Astrocyte (in vitro differentiated cells and primary cell): ENCODE data around the gene COL12A1. TPM values are rescaled to one million over a fixed set of nuclear protein-coding genes. Genes with fewer than 3 reads are reported as not detected.

Experiments
- DNase-seq: peaks from one replicate; pipeline ENCODE4 v3.0.0-alpha.2; 2010; ENCODE audit warnings: low read depth
- FAIRE-seq: peaks from 2 replicates; lab custom pipeline; 2011; peaks lifted over from hg19 to GRCh38; lab: Jason Lieb, UNC
- H2AFZ ChIP-seq: 2 replicates; pipeline ENCODE4 v1.6.0; 2012; ENCODE audit warnings: low read depth, low read length, inconsistent platforms
- H3K27ac ChIP-seq: 2 replicates; pipeline ENCODE4 v1.5.1; 2011; ENCODE audit warnings: low read depth, low read length, inconsistent platforms
- H3K27me3 ChIP-seq: 2 replicates; pipeline ENCODE4 v1.6.0; 2011; ENCODE audit warnings: low read length, inconsistent platforms; ENCODE audit not compliant: insufficient read depth
- H3K36me3 ChIP-seq: 2 replicates; pipeline ENCODE4 v1.5.1; 2011; ENCODE audit warnings: low read length, inconsistent platforms; ENCODE audit not compliant: insufficient read depth
- H3K4me1 ChIP-seq: 2 replicates; pipeline ENCODE4 v1.5.1; 2011; ENCODE audit warnings: low read length, inconsistent platforms; ENCODE audit not compliant: insufficient read depth
- H3K4me2 ChIP-seq: 2 replicates; pipeline ENCODE4 v1.6.0; 2012; ENCODE audit warnings: low read length, inconsistent platforms
- H3K4me3 ChIP-seq: 2 replicates; pipeline ENCODE4 v1.5.1; 2011; ENCODE audit warnings: low read depth, mild to moderate bottlenecking, low read length, inconsistent platforms; ENCODE audit not compliant: insufficient read depth
- H3K79me2 ChIP-seq: 2 replicates; pipeline ENCODE4 v1.6.0; 2012; ENCODE audit warnings: mild to moderate bottlenecking, low read length, inconsistent platforms; ENCODE audit not compliant: insufficient read depth
- H3K9ac ChIP-seq: 2 replicates; pipeline ENCODE4 v1.6.0; 2012; ENCODE audit warnings: mild to moderate bottlenecking, low read length, inconsistent platforms
- H3K9me3 ChIP-seq: 2 replicates; pipeline ENCODE4 v1.5.1; 2012; ENCODE audit warnings: low read depth, mild to moderate bottlenecking, low read length, inconsistent platforms; ENCODE audit not compliant: insufficient read depth
- H4K20me1 ChIP-seq: 2 replicates; pipeline ENCODE4 v1.6.0; 2012; ENCODE audit warnings: low read length, inconsistent platforms; ENCODE audit not compliant: insufficient read depth
- H3K27ac Mint-ChIP-seq: one replicate; pipeline ENCODE4 v1.8.0; 2021; ENCODE audit warnings: mild to moderate bottlenecking, mixed read lengths; ENCODE audit not compliant: unreplicated experiment
- H3K27me3 Mint-ChIP-seq: one replicate; pipeline ENCODE4 v1.8.0; 2021; ENCODE audit warnings: low read depth, mixed read lengths; ENCODE audit not compliant: unreplicated experiment
- H3K36me3 Mint-ChIP-seq: one replicate; pipeline ENCODE4 v1.8.0; 2021; ENCODE audit warnings: low read depth, mixed read lengths; ENCODE audit not compliant: unreplicated experiment
- H3K4me1 Mint-ChIP-seq: one replicate; pipeline ENCODE4 v1.8.0; 2021; ENCODE audit warnings: low read depth, mixed read lengths; ENCODE audit not compliant: unreplicated experiment
- H3K4me3 Mint-ChIP-seq: one replicate; pipeline ENCODE4 v1.8.0; 2021; ENCODE audit warnings: mild to moderate bottlenecking, moderate library complexity, mixed read lengths; ENCODE audit not compliant: unreplicated experiment
- H3K9me3 Mint-ChIP-seq: one replicate; pipeline ENCODE4 v1.8.0; 2021; ENCODE audit warnings: mild to moderate bottlenecking, mixed read lengths; ENCODE audit not compliant: unreplicated experiment
- EZH2 ChIP-seq: IDR thresholded peaks from 2 replicates; pipeline ENCODE4 v1.6.1; 2012; ENCODE audit warnings: mild to moderate bottlenecking, low read length, inconsistent platforms; ENCODE audit not compliant: insufficient read depth
- total RNA-seq: library from RNA; stranded (reverse); gene quantifications from 2 replicates; pipeline ENCODE4 v1.2.1, GENCODE V29; 2021
- TF ChIP-seq, protein P1 (sequence below): IDR thresholded peaks from 2 replicates; pipeline ENCODE4 v1.5.1; 2011; ENCODE audit warnings: low read depth, mild to moderate bottlenecking, inconsistent platforms, low read length, moderate library complexity; ENCODE audit not compliant: insufficient read depth

The COL12A1 gene
- total RNA-seq, 1 donor from 2014 or later, result 106 TPM

DNA sequence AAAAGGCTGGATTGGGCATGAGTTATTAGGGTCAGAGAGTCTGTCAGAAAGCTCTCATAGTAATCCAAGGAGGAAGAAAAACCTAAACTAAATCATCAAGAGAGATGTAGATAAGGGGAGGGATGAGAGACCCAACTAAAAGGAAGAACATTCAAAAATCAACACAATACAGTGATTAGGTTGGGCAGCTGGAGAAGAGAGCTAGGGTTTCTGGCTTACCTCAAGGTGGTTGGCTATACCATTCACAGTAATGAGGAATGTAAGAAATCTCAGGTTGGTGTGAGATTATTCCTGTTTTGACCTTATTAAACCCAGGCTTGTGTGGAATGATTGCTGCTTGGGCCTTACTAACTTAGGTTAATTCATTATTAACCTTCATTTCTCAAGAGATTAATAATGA lies 44.0 kb upstream of the COL12A1 start:
- Histone ChIP-seq H3K27me3 (no peaks in the 10 kb centered on the region), H3K9ac (no peak overlapping the region), H3K4me2 (no peak overlapping the region), H3K4me3 (no peak overlapping the region), H3K36me3 (no peaks in the 10 kb centered on the region), H2AFZ (no peak overlapping the region), H4K20me1 (peaks cover 6% of the 10 kb centered on the region), H3K27ac (no peak overlapping the region), H3K9me3 (no peaks in the 10 kb centered on the region), H3K79me2 (no peaks in the 10 kb centered on the region), H3K4me1 (no peaks in the 10 kb centered on the region)
- no peak for FAIRE-seq
- no peaks in the 10 kb centered on the region for H3K9me3 Mint-ChIP-seq
- no peak overlapping the region for H3K27ac Mint-ChIP-seq
- no peak for TF ChIP-seq EZH2
- TF ChIP-seq, protein P1, sequence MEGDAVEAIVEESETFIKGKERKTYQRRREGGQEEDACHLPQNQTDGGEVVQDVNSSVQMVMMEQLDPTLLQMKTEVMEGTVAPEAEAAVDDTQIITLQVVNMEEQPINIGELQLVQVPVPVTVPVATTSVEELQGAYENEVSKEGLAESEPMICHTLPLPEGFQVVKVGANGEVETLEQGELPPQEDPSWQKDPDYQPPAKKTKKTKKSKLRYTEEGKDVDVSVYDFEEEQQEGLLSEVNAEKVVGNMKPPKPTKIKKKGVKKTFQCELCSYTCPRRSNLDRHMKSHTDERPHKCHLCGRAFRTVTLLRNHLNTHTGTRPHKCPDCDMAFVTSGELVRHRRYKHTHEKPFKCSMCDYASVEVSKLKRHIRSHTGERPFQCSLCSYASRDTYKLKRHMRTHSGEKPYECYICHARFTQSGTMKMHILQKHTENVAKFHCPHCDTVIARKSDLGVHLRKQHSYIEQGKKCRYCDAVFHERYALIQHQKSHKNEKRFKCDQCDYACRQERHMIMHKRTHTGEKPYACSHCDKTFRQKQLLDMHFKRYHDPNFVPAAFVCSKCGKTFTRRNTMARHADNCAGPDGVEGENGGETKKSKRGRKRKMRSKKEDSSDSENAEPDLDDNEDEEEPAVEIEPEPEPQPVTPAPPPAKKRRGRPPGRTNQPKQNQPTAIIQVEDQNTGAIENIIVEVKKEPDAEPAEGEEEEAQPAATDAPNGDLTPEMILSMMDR, result no peak
- no peaks in the 10 kb centered on the region for H3K4me1 Mint-ChIP-seq
- H3K27me3 Mint-ChIP-seq, result no peaks in the 10 kb centered on the region
- no peak for DNase-seq
- no peaks in the 10 kb centered on the region for H3K36me3 Mint-ChIP-seq
- no peak overlapping the region for H3K4me3 Mint-ChIP-seq

DNA sequence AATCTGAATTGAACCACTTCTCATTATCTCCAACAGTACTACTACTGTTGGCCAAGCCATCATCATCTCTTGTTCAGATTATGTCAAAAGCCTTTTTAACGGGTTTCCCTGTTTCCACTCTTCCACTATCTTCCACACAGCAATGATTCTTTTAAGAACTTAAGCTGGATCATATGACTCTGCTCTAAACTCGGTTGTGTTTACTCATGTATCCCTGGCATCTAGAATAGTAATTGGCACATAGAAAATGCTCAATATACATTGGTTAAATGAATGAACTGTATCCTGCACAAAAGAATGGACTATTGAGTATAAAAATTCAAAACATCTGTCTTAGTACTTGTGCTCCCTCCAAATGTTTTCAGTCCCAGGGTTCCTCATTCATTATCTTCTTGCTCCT lies 40.5 kb upstream of the COL12A1 start:
- Mint-ChIP-seq H3K27me3 (no peaks in the 10 kb centered on the region), H3K4me3 (peak overlapping the region; percentile 4), H3K9me3 (no peaks in the 10 kb centered on the region), H3K4me1 (peaks cover 1% of the 10 kb centered on the region), H3K27ac (no peak overlapping the region), H3K36me3 (peaks cover 1% of the 10 kb centered on the region)
- peaks cover 5% of the 10 kb centered on the region for H3K4me1 ChIP-seq
- no peak overlapping the region for H3K4me3 ChIP-seq
- FAIRE-seq (no peak), DNase-seq (no peak)
- H3K79me2 ChIP-seq, result peaks cover 22% of the 10 kb centered on the region
- no peaks in the 10 kb centered on the region for H3K36me3 ChIP-seq
- no peaks in the 10 kb centered on the region for H3K9me3 ChIP-seq
- no peaks in the 10 kb centered on the region for H3K27me3 ChIP-seq
- no peak overlapping the region for H2AFZ ChIP-seq
- no peak overlapping the region for H3K27ac ChIP-seq
- H4K20me1 ChIP-seq, result peaks cover under 1% of the 10 kb centered on the region
- H3K4me2 ChIP-seq, result no peak overlapping the region
- no peak overlapping the region for H3K9ac ChIP-seq
- no peak for TF ChIP-seq EZH2
- TF ChIP-seq, protein P1, result no peak

DNA sequence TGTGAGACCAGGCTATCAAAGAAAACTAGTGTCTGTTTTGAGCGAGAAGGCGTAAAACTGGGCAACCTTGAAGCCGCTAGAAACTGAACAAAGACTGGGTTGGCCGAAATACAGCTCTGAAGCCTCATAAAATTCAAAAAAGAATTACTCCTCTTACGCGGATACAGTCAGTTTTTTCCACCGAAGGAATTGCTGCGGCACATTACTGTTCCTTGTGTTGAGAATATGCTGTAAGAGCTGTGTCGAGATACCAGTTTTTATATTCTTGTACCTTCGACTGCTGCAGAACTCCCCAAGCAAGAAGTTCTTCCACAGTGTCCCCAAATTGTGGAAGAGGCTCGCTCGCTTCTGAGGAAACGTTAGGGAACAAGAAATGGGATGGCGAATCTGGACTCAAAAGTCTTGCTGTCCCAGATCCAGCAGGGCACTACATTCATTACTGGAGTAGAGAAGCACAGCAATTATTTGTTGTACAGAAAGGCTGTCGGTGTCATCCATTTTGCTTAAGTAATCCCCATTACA lies 38.3 kb upstream of the COL12A1 start:
- Histone ChIP-seq H3K9me3 (no peaks in the 10 kb centered on the region), H3K4me3 (peak overlapping the region; percentile 99), H3K4me2 (peak overlapping the region; percentile 90), H2AFZ (peak overlapping the region; percentile 79), H3K9ac (peak overlapping the region; percentile 99), H3K36me3 (peaks cover 6% of the 10 kb centered on the region), H3K27ac (peak overlapping the region; percentile 95), H3K4me1 (peaks cover 5% of the 10 kb centered on the region), H3K79me2 (peaks cover 43% of the 10 kb centered on the region), H3K27me3 (no peaks in the 10 kb centered on the region), H4K20me1 (peaks cover 12% of the 10 kb centered on the region)
- H3K4me3 Mint-ChIP-seq, result peak overlapping the region; percentile 97
- no peaks in the 10 kb centered on the region for H3K9me3 Mint-ChIP-seq
- no peaks in the 10 kb centered on the region for H3K27me3 Mint-ChIP-seq
- TF ChIP-seq EZH2, result no peak
- TF ChIP-seq, protein P1, result no peak
- H3K36me3 Mint-ChIP-seq, result peaks cover 7% of the 10 kb centered on the region
- peaks cover 8% of the 10 kb centered on the region for H3K4me1 Mint-ChIP-seq
- H3K27ac Mint-ChIP-seq, result peak overlapping the region; percentile 99
- DNase-seq (no peak), FAIRE-seq (no peak)
